Fibroblast of villous mesenchyme (primary cell): Measurements from ENCODE around the gene ARHGAP20. TPM values are rescaled to one million over a fixed set of nuclear protein-coding genes. Genes with fewer than 3 reads are reported as not detected.

Experiments used
- DNase-seq: peaks from one replicate; pipeline ENCODE4 v3.0.0-alpha.2; 2010; ENCODE audit warnings: low read depth
- H3K4me3 ChIP-seq: 2 replicates; pipeline ENCODE4 v1.5.1; 2011; ENCODE audit warnings: low read depth, mild to moderate bottlenecking, low read length
- CTCF ChIP-seq: IDR thresholded peaks from 2 replicates; pipeline ENCODE4 v1.5.1; 2012; ENCODE audit warnings: low read depth, mild to moderate bottlenecking, low read length; ENCODE audit not compliant: insufficient read depth
- total RNA-seq: library from RNA; depleted of rRNA; stranded (reverse); fragments of >200 nt; gene quantifications from 2 replicates; pipeline ENCODE4 v1.2.3, GENCODE V29; 2012

ARHGAP20 gene
- total RNA-seq, 1 donor = 7.3 TPM

- no peak for DNase-seq
- no peak overlapping the region for H3K4me3 ChIP-seq
- no peak for TF ChIP-seq CTCF
Measured at GRCh38 chr11:110757066-110757465, 44.8 kb upstream of the ARHGAP20 start.

DNA sequence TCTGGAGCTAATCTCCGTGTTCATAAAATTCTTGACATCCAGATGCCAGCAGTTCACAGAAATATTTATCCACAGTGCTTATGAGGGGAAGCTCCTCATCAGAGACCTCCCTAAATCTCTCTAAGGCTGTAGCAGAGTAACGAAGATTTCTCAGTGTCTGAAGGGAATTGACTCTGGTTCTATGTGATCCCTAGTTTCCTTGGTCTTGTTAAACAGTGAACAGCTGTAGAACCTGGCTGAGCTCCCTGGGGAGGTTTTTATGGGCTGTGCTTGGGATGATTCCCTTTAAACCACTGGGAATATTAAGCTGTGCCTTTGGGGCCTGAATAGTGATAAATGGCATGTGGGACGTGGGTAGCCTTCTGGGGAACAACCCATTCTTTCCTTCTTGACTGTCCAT, 43.7 kb upstream of the ARHGAP20 start:
- no peak for TF ChIP-seq CTCF
- DNase-seq = peak; percentile 65
- no peak overlapping the region for H3K4me3 ChIP-seq

DNA sequence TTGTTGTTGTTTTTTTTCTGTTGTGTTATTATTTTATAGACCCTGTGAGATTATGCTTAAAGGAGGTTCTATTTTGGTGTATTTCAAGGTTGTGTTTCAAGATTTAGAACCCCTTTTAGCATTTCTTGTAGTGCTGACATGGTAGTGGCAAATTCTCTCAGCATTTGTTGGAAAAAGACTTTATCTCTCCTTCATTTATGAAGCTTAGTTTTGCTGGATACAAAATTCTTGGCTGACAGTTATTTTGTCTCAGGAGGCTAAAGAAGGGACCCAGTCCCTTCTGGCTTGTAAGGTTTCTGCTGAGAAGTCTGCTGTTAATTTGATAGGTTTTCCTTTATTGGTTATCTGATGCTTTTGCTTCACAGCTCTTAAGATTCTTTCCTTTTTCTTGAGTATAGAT, 40.7 kb upstream of the ARHGAP20 start:
- no peak for TF ChIP-seq CTCF
- no peak for DNase-seq
- no peak overlapping the region for H3K4me3 ChIP-seq

GRCh38 chr11:110750100-110750499, 37.9 kb upstream of the ARHGAP20 start:
- no peak overlapping the region for H3K4me3 ChIP-seq
- TF ChIP-seq CTCF = no peak
- DNase-seq = no peak

DNA sequence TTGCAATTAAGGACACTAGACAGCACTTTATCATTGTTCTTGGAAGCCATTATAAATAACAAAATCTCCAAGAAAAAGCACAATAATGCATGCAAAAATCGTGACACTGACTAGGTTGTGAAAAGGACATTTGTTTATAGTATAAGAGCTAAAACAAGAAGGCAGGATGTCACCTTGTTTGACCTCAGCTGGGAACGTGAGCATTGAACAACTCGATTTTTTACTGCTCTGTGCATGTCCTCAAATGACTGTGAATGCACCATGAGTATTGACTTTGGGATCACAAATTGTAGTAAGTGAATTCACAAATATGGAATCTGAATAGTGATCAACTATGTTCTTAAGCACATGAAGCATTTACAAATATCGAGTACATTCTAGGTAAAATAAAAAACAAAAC, 35.3 kb upstream of the ARHGAP20 start:
- DNase-seq = peak; percentile 65
- no peak for TF ChIP-seq CTCF
- H3K4me3 ChIP-seq = no peak overlapping the region

DNA sequence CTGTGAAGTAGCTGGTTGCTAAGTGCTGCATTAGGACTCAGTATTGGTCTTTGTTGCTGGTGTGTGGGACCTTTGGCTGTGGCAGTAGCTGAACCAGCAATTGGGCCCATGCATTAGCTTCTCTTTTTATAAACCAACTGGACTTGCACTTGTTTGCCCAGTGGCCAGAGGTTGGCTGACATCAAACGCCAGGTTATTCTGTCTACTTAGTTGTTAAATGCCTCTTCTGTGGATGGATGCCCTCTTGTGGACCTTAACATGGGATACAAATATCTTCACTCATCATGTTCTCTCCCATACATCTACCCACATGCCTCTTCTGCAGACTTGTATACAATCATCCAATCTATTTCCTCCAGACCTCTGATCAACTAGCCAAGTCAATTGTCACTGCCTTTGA, 26.4 kb upstream of the ARHGAP20 start:
- no peak overlapping the region for H3K4me3 ChIP-seq
- no peak for DNase-seq
- TF ChIP-seq CTCF = no peak

- no peak for TF ChIP-seq CTCF
- DNase-seq = no peak
- H3K4me3 ChIP-seq = no peak overlapping the region
Measured at GRCh38 chr11:110737593-110737992, 25.4 kb upstream of the ARHGAP20 start.
